HepG2 (cell line): Measurements from ENCODE around the gene EFNA3. TPM values are rescaled to one million over a fixed set of nuclear protein-coding genes. Genes with fewer than 3 reads are reported as not detected.
A peak's percentile ranks its signal among the peaks of the same experiment; 100 is the strongest.

ENCODE experiments used
- AKAP8 ChIP-seq: sonication (generic); formaldehyde crosslinking; IDR thresholded peaks from 2 replicates; pipeline ENCODE4 v1.5.1; 2020; ENCODE audit warnings: mild to moderate bottlenecking, missing genetic modification reagents
- DNMT3B ChIP-seq: conservative IDR thresholded peaks from 2 replicates; pipeline ENCODE4 v1.6.1; 2016; ENCODE audit warnings: missing biosample characterization, control low read depth
- ETV6 ChIP-seq: sonication (generic); formaldehyde crosslinking; conservative IDR thresholded peaks from 2 replicates; pipeline ENCODE4 v1.4.0; 2020; ENCODE audit warnings: missing genetic modification reagents
- FOXC1 ChIP-seq: sonication (generic); formaldehyde crosslinking; IDR thresholded peaks from 2 replicates; pipeline ENCODE4 v1.8.0; 2022; ENCODE audit warnings: mild to moderate bottlenecking, missing genetic modification reagents, borderline replicate concordance
- HNF4G ChIP-seq, 2 experiments: sonication (generic) in 1 of 2; formaldehyde crosslinking in 1 of 2; IDR thresholded peaks; 2 replicates each; pipeline versions ENCODE4 v1.4.0 to v1.6.1; 2011 to 2020; ENCODE audit warnings: borderline replicate concordance in 2 of 2, low read depth in 2 of 2, mild to moderate bottlenecking in 2 of 2, low read length in 1 of 2, missing genetic modification reagents in 1 of 2, moderate library complexity in 1 of 2
- HNRNPL ChIP-seq: fragments of 200-400 bp; formaldehyde crosslinking; IDR thresholded peaks from 2 replicates; pipeline ENCODE4 v1.6.1; 2017; ENCODE audit warnings: mild to moderate bottlenecking, low read depth, low read length
- ISL2 ChIP-seq: sonication (generic); formaldehyde crosslinking; IDR thresholded peaks from 2 replicates; pipeline ENCODE4 v1.5.0; 2020; ENCODE audit warnings: missing genetic modification reagents
- KAT7 ChIP-seq: IDR thresholded peaks from 2 replicates; pipeline ENCODE4 v1.6.1; 2018; ENCODE audit warnings: borderline replicate concordance, missing compliant biosample characterization
- KDM2A ChIP-seq: sonication (generic); formaldehyde crosslinking; IDR thresholded peaks from 2 replicates; pipeline ENCODE4 v1.4.0; 2020; ENCODE audit warnings: low read depth, missing genetic modification reagents, borderline replicate concordance
- MTF2 ChIP-seq: sonication (generic); formaldehyde crosslinking; IDR thresholded peaks from 2 replicates; pipeline ENCODE4 v1.5.0; 2020; ENCODE audit warnings: missing genetic modification reagents, borderline replicate concordance
- PHF8 ChIP-seq: sonication (generic); formaldehyde crosslinking; IDR thresholded peaks from 2 replicates; pipeline ENCODE4 v1.5.0; 2020; ENCODE audit warnings: missing genetic modification reagents
- RBFOX2 ChIP-seq: fragments of 200-400 bp; formaldehyde crosslinking; IDR thresholded peaks from 2 replicates; pipeline ENCODE4 v1.6.1; 2017; ENCODE audit warnings: low read depth, mild to moderate bottlenecking, low read length
- SIX4 ChIP-seq: sonication (generic); formaldehyde crosslinking; IDR thresholded peaks from 2 replicates; pipeline ENCODE4 v1.4.0; 2020; ENCODE audit warnings: missing genetic modification reagents
- SP5 ChIP-seq: IDR thresholded peaks from 2 replicates; pipeline ENCODE4 v1.6.1; 2016; ENCODE audit warnings: low read depth, borderline replicate concordance
- TBP ChIP-seq: sonication (generic); formaldehyde crosslinking; IDR thresholded peaks from 2 replicates; pipeline ENCODE4 v1.5.0; 2020; ENCODE audit warnings: missing genetic modification reagents
- ZBTB7B ChIP-seq: sonication (generic); formaldehyde crosslinking; IDR thresholded peaks from 2 replicates; pipeline ENCODE4 v1.4.0; 2020; ENCODE audit warnings: missing genetic modification reagents
- ZC3H13 ChIP-seq: sonication (generic); formaldehyde crosslinking; IDR thresholded peaks from 2 replicates; pipeline ENCODE4 v1.8.1; 2023; ENCODE audit warnings: mild to moderate bottlenecking, missing genetic modification reagents, moderate library complexity
- ZFP82 ChIP-seq: sonication (generic); formaldehyde crosslinking; IDR thresholded peaks from 2 replicates; pipeline ENCODE4 v1.5.1; 2020; ENCODE audit warnings: mild to moderate bottlenecking, missing genetic modification reagents, borderline replicate concordance
- ZNF263 ChIP-seq: sonication (generic); formaldehyde crosslinking; IDR thresholded peaks from 2 replicates; pipeline ENCODE4 v1.4.0; 2020; ENCODE audit warnings: missing genetic modification reagents
- ZNF367 ChIP-seq: sonication (generic); formaldehyde crosslinking; IDR thresholded peaks from 2 replicates; pipeline ENCODE4 v1.4.0; 2020; ENCODE audit warnings: missing genetic modification reagents, borderline replicate concordance
- ZNF446 ChIP-seq: sonication (generic); formaldehyde crosslinking; IDR thresholded peaks from 2 replicates; pipeline ENCODE4 v1.5.0; 2020; ENCODE audit warnings: mild to moderate bottlenecking, missing genetic modification reagents
- ZNF777 ChIP-seq: sonication (generic); formaldehyde crosslinking; IDR thresholded peaks from 2 replicates; pipeline ENCODE4 v1.4.0; 2020; ENCODE audit warnings: missing genetic modification reagents
- ZZZ3 ChIP-seq: sonication (generic); formaldehyde crosslinking; IDR thresholded peaks from 2 replicates; pipeline ENCODE4 v1.4.0; 2020; ENCODE audit warnings: missing genetic modification reagents, mild to moderate bottlenecking, borderline replicate concordance
- polyA plus RNA-seq, 8 experiments: library from polyadenylated mRNA; depleted of rRNA in 3 of 8; stranded (reverse) in 7 of 8; unstranded in 1 of 8; fragments of >200 nt; fragmentation: Illumina TruSeq in 4 of 8; extraction: Trizol in 4 of 8; gene quantifications; 2 replicates each; pipeline versions ENCODE4 v1.2.1 to v1.2.3, GENCODE V29; 2011 to 2016; ENCODE audit warnings: low read depth in 4 of 8, missing spikeins in 1 of 8, mixed read lengths in 1 of 8; ENCODE audit not compliant: insufficient read depth in 1 of 8
- total RNA-seq, 5 experiments: library from RNA; depleted of rRNA; stranded (reverse); fragments of >200 nt; fragmentation: Illumina TruSeq; extraction: Trizol; gene quantifications; 2 replicates each; pipeline ENCODE4 v1.2.3, GENCODE V29; 2016; ENCODE audit warnings: low read depth in 1 of 5
- TF ChIP-seq, protein P1 (sequence below): IDR thresholded peaks from 2 replicates; pipeline ENCODE4 v1.6.1; 2012; ENCODE audit warnings: inconsistent platforms
- TF ChIP-seq, protein P2 (sequence below), 2 experiments: sonication (generic) in 1 of 2; formaldehyde crosslinking in 1 of 2; IDR thresholded peaks; 2 replicates each; pipeline versions ENCODE4 v1.5.1 to v1.6.1; 2011 to 2020; ENCODE audit warnings: borderline replicate concordance in 1 of 2, low read depth in 1 of 2, low read length in 1 of 2, mild to moderate bottlenecking in 1 of 2, missing genetic modification reagents in 1 of 2, moderate library complexity in 1 of 2
- TF ChIP-seq, protein P3 (sequence below): sonication (generic); formaldehyde crosslinking; IDR thresholded peaks from 2 replicates; pipeline ENCODE4 v1.5.0; 2020; ENCODE audit warnings: mild to moderate bottlenecking, low read depth, missing genetic modification reagents, borderline replicate concordance

Gene EFNA3
- total and polyA plus RNA-seq, 2 of the 13 experiments (the other 11 are each of a cell fraction or from before 2014, with no cell fraction given): 1.0 to 5.7 TPM

DNA sequence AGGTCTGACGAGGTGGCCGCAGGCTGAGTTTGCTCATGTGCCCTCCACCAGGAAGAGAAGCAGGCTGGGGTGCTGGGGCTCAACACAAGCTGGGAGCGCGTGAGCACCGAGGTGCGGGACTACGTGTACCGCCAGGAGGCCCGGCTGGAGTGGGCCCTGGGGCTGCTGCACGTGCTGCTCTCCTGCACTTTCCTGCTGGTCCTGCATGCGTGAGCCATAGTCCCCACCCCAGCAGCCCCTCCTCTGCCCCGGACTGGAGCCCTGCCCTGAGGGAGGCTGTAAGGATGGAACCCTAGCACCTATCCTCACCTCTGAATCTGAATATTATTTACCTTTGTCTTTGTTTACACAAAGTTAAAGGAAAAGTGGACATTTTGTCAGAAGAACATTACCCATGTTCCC, 35.3 kb upstream of the EFNA3 start (continued):
- no peak for TF ChIP-seq HNRNPL
- TF ChIP-seq ZZZ3: no peak
- TF ChIP-seq ZNF367 (CRISPR knock-in tag): no peak
- TF ChIP-seq SP5 (CRISPR knock-in tag): no peak
- TF ChIP-seq ZNF446 (CRISPR knock-in tag): no peak
- TF ChIP-seq RBFOX2: no peak
- TF ChIP-seq ZNF263 (CRISPR knock-in tag): no peak
- TF ChIP-seq, protein P1, sequence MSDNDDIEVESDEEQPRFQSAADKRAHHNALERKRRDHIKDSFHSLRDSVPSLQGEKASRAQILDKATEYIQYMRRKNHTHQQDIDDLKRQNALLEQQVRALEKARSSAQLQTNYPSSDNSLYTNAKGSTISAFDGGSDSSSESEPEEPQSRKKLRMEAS: peak; percentile 49
- no peak for TF ChIP-seq KAT7 (CRISPR knock-in tag)
- no peak for TF ChIP-seq DNMT3B
- TF ChIP-seq, protein P2, sequence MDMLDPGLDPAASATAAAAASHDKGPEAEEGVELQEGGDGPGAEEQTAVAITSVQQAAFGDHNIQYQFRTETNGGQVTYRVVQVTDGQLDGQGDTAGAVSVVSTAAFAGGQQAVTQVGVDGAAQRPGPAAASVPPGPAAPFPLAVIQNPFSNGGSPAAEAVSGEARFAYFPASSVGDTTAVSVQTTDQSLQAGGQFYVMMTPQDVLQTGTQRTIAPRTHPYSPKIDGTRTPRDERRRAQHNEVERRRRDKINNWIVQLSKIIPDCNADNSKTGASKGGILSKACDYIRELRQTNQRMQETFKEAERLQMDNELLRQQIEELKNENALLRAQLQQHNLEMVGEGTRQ (IDR thresholded peaks at IDR 0.05; ENCODE audit: low read depth, low read length): no peak
- TF ChIP-seq, protein P2 (CRISPR knock-in tag; IDR thresholded peaks at IDR 0.05; ENCODE audit: borderline replicate concordance): 0 out of 2 replicates have a peak, but pooled peaks have one; percentile 47
- TF ChIP-seq ETV6: no peak
- no peak for TF ChIP-seq AKAP8
- TF ChIP-seq SIX4: no peak
- TF ChIP-seq, protein P3, sequence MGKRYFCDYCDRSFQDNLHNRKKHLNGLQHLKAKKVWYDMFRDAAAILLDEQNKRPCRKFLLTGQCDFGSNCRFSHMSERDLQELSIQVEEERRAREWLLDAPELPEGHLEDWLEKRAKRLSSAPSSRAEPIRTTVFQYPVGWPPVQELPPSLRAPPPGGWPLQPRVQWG: no peak
- no peak for TF ChIP-seq ZC3H13 (CRISPR knock-in tag)
- no peak; the same call in 1 of the 2 replicates for TF ChIP-seq ZBTB7B (CRISPR knock-in tag)
- TF ChIP-seq ZNF777 (CRISPR knock-in tag): no peak
- TF ChIP-seq PHF8 (CRISPR knock-in tag): no peak
- TF ChIP-seq ISL2 (CRISPR knock-in tag): no peak
- no peak for TF ChIP-seq FOXC1 (CRISPR knock-in tag)
- TF ChIP-seq ZFP82 (CRISPR knock-in tag): no peak
- TF ChIP-seq MTF2 (CRISPR knock-in tag): no peak; the same call in 1 of the 2 replicates
- TF ChIP-seq HNF4G (IDR thresholded peaks at IDR 0.05; ENCODE audit: borderline replicate concordance, low read depth, low read length): no peak
- no peak for TF ChIP-seq HNF4G (CRISPR knock-in tag; IDR thresholded peaks at IDR 0.05; ENCODE audit: borderline replicate concordance, low read depth)
- TF ChIP-seq KDM2A (CRISPR knock-in tag): 0 out of 2 replicates have a peak, but pooled peaks have one; percentile 34
- no peak for TF ChIP-seq TBP
